Motor neuron (in vitro differentiated cells): ENCODE measurements around the gene CASP12. TPM values are rescaled to one million over a fixed set of nuclear protein-coding genes. Genes with fewer than 3 reads are reported as not detected.
"Not testable (repeated sequence)": the region's sequence is repeated elsewhere in the genome, so short reads cannot be mapped to it uniquely, and the experiment has no call there.

Experiments used
- ATAC-seq, 8 experiments: fragments of 200-7000 bp; cut with Tn5 transposase; replicated peaks in 6 of 8; 2 replicates each; pipeline ENCODE4 v1.8.0; 2021; ENCODE audit warnings: mild to moderate bottlenecking in 8 of 8, moderate library complexity in 8 of 8
- H3K27ac ChIP-seq, 2 donors: fragments of 250-450 bp; sonication (Bioruptor Pico); 2 replicates each; pipeline ENCODE4 v1.9.0; 2021; ENCODE audit warnings: antibody characterized with exemption in 2 of 2, mild to moderate bottlenecking in 2 of 2, moderate library complexity in 1 of 2
- H3K4me1 ChIP-seq, 2 donors: fragments of 250-450 bp; sonication (Bioruptor Pico); replicated peaks in 1 of 2; 2 replicates each; pipeline ENCODE4 v1.6.1; 2021; ENCODE audit warnings: antibody characterized with exemption in 2 of 2, mild to moderate bottlenecking in 2 of 2, moderate library complexity in 1 of 2
- H3K4me3 ChIP-seq, 5 donors: fragments of 250-450 bp; sonication (Bioruptor Pico); 2 replicates each; pipeline ENCODE4 v1.9.0; 2021; ENCODE audit warnings: antibody characterized with exemption in 5 of 5, mild to moderate bottlenecking in 5 of 5, moderate library complexity in 4 of 5
- WGBS, 10 experiments: fragments of 450-650 bp; shearing (Covaris generic); methylation state at CpG; one replicate each; pipeline ENCODE4 v1.0.0; 2022; 5-methylcytosine and 5-hydroxymethylcytosine counted together
- in situ Hi-C, 9 experiments: fragments of 400-800 bp; cut with MboI; loops; one replicate each; pipeline ENCODE4 v1.15.0; 2021; ENCODE audit warnings: low sequenced_read_pairs in 9 of 9, low pct_unique_long_range_greater_than_20kb in 2 of 9; ENCODE audit not compliant: unreplicated experiment in 9 of 9
- total RNA-seq, 8 experiments: library from RNA; unstranded; fragments of 300-600 nt; gene quantifications; 2 replicates each; pipeline versions ENCODE4 v1.2.3 to v1.2.4, GENCODE V29; 2022

CASP12 gene
- total RNA-seq = under 1 TPM in 1 of 8 experiments, not detected in 7; 0.43 TPM

- 0 to 82% (median 32%) methylated on average over 1 to 9 of the region's 9 CpGs for WGBS, 10 experiments
- Histone ChIP-seq H3K4me3 (no peak within 1 kb of the TSS), H3K27ac (no peak within 1 kb of the TSS), H3K4me1 (no peaks in the 10 kb centered on the region)
- peak in 2 of 8 experiments; percentile 18 to 25 for ATAC-seq
- in situ Hi-C loops = no loop called here
Observed at GRCh38 chr11:104897891-104898684, at the start of gene CASP12. TSS of gene CASP12 (minus strand) at chr11:104898460.

DNA sequence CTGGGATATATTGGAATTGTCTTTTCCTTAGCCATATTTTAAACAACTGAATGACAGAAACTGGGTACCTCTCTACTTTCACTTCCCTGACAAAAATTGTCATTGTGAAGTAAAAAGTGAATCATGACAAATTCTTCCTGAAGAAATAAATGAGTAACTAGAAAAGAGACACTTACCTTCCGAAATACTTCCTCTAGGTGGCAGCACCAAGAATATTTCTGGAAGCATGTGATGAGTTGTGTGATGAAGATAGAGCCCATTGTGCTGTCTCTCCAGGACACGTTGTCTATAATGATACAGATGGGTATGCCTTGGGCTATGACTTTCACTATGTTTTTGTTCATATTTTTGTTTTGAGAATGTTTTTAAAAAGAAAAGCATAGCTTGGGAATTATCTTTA, 48.6 kb upstream of the CASP12 start:
- WGBS, 10 experiments = 10 to 60% (median 33%) methylated on average over 1 to 2 of the region's 2 CpGs; no CpG with 5 or more reads in 1 of the 10 experiments
- no peaks in the 10 kb centered on the region for H3K4me1 ChIP-seq
- in situ Hi-C loops = no loop called here
- no peak overlapping the region for H3K27ac ChIP-seq
- ATAC-seq = peak in 3 of 8 experiments; percentile 69 to 75 (median 72)
- H3K4me3 ChIP-seq = no peak overlapping the region

- ATAC-seq = peak in 2 of 8 experiments; percentile 35 to 81
- no peak overlapping the region for H3K27ac ChIP-seq
- no peaks in the 10 kb centered on the region for H3K4me1 ChIP-seq
- in situ Hi-C loops = no loop called here
- no peak overlapping the region for H3K4me3 ChIP-seq
Observed at GRCh38 chr11:104944076-104944475, 45.8 kb upstream of the CASP12 start.

DNA sequence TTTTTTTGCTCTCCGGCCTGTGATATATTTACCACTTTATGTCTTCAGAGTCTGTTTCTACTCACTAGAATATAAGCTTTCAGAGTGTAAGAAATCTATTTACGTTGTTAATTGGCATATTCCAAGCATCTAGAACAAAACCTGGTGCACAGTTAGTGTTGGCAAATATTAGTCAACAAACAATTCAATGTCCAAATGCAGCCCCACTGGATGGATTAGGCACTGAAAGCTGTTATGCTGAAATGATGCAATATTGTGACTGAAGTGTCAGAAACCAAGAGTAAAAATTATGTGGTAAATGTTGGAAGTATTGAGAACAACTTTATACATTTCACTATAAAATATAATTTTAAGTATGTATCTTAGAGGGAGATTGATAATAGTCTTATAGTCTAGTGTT, 45.3 kb upstream of the CASP12 start:
- 0 to 58% (median 35%) methylated on average over 1 to 2 of the region's 2 CpGs for WGBS, 10 experiments
- ATAC-seq = no peak
- Histone ChIP-seq H3K27ac (no peak overlapping the region), H3K4me3 (no peak overlapping the region), H3K4me1 (no peaks in the 10 kb centered on the region)
- in situ Hi-C loops = no loop called here

DNA sequence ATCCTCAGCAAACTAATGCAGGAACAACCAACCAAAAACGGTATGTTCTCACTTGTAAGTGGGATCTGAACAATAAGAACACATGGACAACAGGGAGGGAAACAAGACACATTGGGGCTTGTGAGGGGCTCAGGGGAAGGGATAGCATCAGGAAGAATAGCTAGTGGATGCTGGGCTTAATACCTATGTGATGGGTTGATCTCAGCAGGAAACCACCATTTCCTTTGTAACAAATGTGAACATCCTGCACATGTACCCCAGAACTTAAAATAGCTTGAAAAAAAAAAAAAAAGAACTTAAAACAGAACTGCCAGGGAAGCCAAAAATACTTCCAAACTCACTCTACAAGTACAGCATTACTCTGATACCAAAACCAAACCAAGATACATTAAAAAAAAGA, 36.3 kb upstream of the CASP12 start:
- no peaks in the 10 kb centered on the region for H3K4me1 ChIP-seq
- in situ Hi-C loops = no loop called here
- no peak overlapping the region for H3K27ac ChIP-seq
- WGBS, 10 experiments = 0 to 100% (median 70%) methylated on average over 1 of the region's 1 CpG; no CpG with 5 or more reads in 2 of the 10 experiments
- H3K4me3 ChIP-seq = no peak overlapping the region
- no peak for ATAC-seq

DNA sequence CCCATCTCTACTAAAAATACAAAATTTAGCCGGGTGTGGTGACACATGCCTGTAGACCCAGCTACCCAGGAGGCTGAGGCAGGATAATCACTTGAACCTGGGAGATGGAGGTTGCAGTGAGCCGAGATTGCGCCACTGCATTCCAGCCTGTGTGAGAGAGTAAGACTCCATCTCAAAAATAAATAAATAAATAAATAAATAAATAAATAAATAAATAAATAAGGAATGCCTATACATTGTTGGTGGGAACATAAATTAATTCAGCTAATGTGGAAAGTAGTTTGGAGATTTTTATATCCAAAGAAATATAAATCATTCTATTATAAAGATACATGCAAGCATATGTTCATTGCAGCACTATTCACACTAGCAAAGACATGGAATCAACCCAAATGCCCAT, 35.8 kb upstream of the CASP12 start:
- in situ Hi-C loops, H3K27ac ChIP-seq, ATAC-seq, H3K4me3 ChIP-seq, H3K4me1 ChIP-seq: not testable (repeated sequence)
- WGBS, 10 experiments = 17 to 100% (median 89%) methylated on average over 1 to 3 of the region's 3 CpGs; no CpG with 5 or more reads in 4 of the 10 experiments

- ATAC-seq = no peak
- Histone ChIP-seq H3K4me3 (no peak overlapping the region), H3K27ac (no peak overlapping the region), H3K4me1 (no peaks in the 10 kb centered on the region)
- in situ Hi-C loops = no loop called here
Observed at GRCh38 chr11:104928811-104929210, 30.6 kb upstream of the CASP12 start.

- Histone ChIP-seq H3K27ac (no peak overlapping the region), H3K4me1 (no peaks in the 10 kb centered on the region), H3K4me3 (no peak overlapping the region)
- WGBS, 10 experiments = 72 to 100% (median 85%) methylated on average over 1 to 3 of the region's 9 CpGs; no CpG with 5 or more reads in 5 of the 10 experiments
- ATAC-seq = peak in 2 of 8 experiments; percentile 13 to 59
- in situ Hi-C loops = no loop called here
Observed at GRCh38 chr11:104926771-104927611, 28.7 kb upstream of the CASP12 start.

DNA sequence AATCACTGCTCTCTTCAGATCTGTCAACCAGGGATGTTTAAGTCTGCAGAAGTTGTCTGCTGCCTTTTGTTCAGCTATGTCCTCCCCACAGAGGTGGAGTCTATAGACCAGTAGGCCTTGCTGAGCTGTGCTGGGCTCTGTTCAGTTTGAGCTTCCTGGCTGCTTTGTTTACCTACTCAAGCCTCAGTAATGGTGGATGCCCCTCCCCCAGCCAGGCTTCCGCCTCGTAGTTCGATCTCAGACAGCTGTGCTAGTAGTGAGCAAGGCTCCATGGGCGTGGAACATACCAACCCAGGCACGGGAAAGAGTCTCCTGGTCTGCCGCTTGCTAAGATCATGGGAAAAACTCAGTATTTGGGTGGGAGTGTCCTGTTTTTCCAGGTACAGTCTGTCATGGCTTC, 27.6 kb upstream of the CASP12 start:
- H3K27ac ChIP-seq = no peak overlapping the region
- H3K4me3 ChIP-seq = no peak overlapping the region
- 0 to 100% methylated on average over 1 of the region's 6 CpGs; no CpG with 5 or more reads in 8 of the 10 experiments for WGBS, 10 experiments
- H3K4me1 ChIP-seq = no peaks in the 10 kb centered on the region
- ATAC-seq = no peak
- in situ Hi-C loops = no loop called here

GRCh38 chr11:104918113-104918824, 20.0 kb upstream of the CASP12 start:
- no peak overlapping the region for H3K27ac ChIP-seq

GRCh38 chr11:104917271-104918112, 19.2 kb upstream of the CASP12 start:
- Histone ChIP-seq H3K4me3 (no peak overlapping the region), H3K27ac (no peak overlapping the region), H3K4me1 (no peaks in the 10 kb centered on the region)
- peak in 3 of 8 experiments; percentile 56 to 73 (median 65) for ATAC-seq
- in situ Hi-C loops = no loop called here
- WGBS, 10 experiments = 5 to 93% (median 65%) methylated on average over 1 to 4 of the region's 4 CpGs

More at GRCh38 chr11:104918113-104918824, 20.0 kb upstream of the CASP12 start:
- peak in 3 of 8 experiments; percentile 41 to 62 (median 48) for ATAC-seq
- H3K4me1 ChIP-seq = no peaks in the 10 kb centered on the region
- H3K4me3 ChIP-seq = no peak overlapping the region
- in situ Hi-C loops = no loop called here
- WGBS, 10 experiments = 8 to 90% (median 67%) methylated on average over 2 to 6 of the region's 6 CpGs

- no peak overlapping the region for H3K4me3 ChIP-seq
- ATAC-seq = no peak
- H3K4me1 ChIP-seq = no peaks in the 10 kb centered on the region
- H3K27ac ChIP-seq = no peak overlapping the region
- in situ Hi-C loops = no loop called here
Observed at GRCh38 chr11:104916442-104916841, 18.2 kb upstream of the CASP12 start.
